Fibroblast of mammary gland (primary cell): ENCODE data around the gene CDK6.

Source experiments
- DNase-seq: peaks from one replicate; pipeline ENCODE4 v3.0.0-alpha.2; 2010; ENCODE audit warnings: low read depth
- H3K4me3 ChIP-seq: 2 replicates; pipeline ENCODE4 v1.5.1; 2011; ENCODE audit warnings: low read depth, mild to moderate bottlenecking, low read length, moderate library complexity; ENCODE audit not compliant: control insufficient read depth
- CTCF ChIP-seq: conservative IDR thresholded peaks from 2 replicates; pipeline ENCODE4 v1.5.1; 2011; ENCODE audit warnings: low read depth, low read length, inconsistent platforms; ENCODE audit not compliant: control insufficient read depth, insufficient read depth

Gene CDK6

GRCh38 chr7:92598310-92598981 is 237.9 kb downstream of the CDK6 start:
- no peak overlapping the region for H3K4me3 ChIP-seq
- no peak for DNase-seq
- no peak for TF ChIP-seq CTCF

GRCh38 chr7:92595281-92595680 is 241.1 kb downstream of the CDK6 start:
- H3K4me3 ChIP-seq: no peak overlapping the region
- no peak for TF ChIP-seq CTCF
- peak; percentile 80 for DNase-seq

- DNase-seq: no peak
- H3K4me3 ChIP-seq: no peak overlapping the region
- TF ChIP-seq CTCF: no peak
Measured at GRCh38 chr7:92594746-92595145, 241.6 kb downstream of the CDK6 start.

- no peak for DNase-seq
- H3K4me3 ChIP-seq: peak overlapping the region; percentile 91
- TF ChIP-seq CTCF: no peak
Measured at GRCh38 chr7:92590711-92591310, 245.6 kb downstream of the CDK6 start.

GRCh38 chr7:92589056-92589455 is 247.3 kb downstream of the CDK6 start:
- peak overlapping the region; percentile 91 for H3K4me3 ChIP-seq
- DNase-seq: no peak
- no peak for TF ChIP-seq CTCF

- peak overlapping the region; percentile 91 for H3K4me3 ChIP-seq
- peak; percentile 72 for DNase-seq
- TF ChIP-seq CTCF: no peak
Measured at GRCh38 chr7:92588561-92588960, 247.8 kb downstream of the CDK6 start.
